Neural cell (in vitro differentiated cells): ENCODE measurements around the gene NKAPD1.

Source experiments
- CTCF ChIP-seq: fragments of 450-650 bp; IDR thresholded peaks from 2 replicates; pipeline ENCODE4 v1.5.1; 2014; ENCODE audit warnings: antibody characterized with exemption, mild to moderate bottlenecking, moderate library complexity; ENCODE audit not compliant: poor library complexity, severe bottlenecking
- EP300 ChIP-seq: fragments of 450-650 bp; conservative IDR thresholded peaks from 2 replicates; pipeline ENCODE4 v1.6.1; 2014; ENCODE audit warnings: antibody characterized with exemption, mild to moderate bottlenecking, moderate library complexity; ENCODE audit not compliant: poor library complexity, severe bottlenecking
- MXI1 ChIP-seq: fragments of 450-650 bp; conservative IDR thresholded peaks from 2 replicates; pipeline ENCODE4 v1.6.1; 2014; ENCODE audit warnings: antibody characterized with exemption, mild to moderate bottlenecking; ENCODE audit not compliant: poor library complexity, severe bottlenecking
- POLR2AphosphoS5 ChIP-seq: IDR thresholded peaks from 2 replicates; pipeline ENCODE4 v1.6.1; 2012
- REST ChIP-seq: IDR thresholded peaks from 2 replicates; pipeline ENCODE4 v1.6.1; 2012; ENCODE audit warnings: borderline replicate concordance

GRCh38 chr11:112057170-112057569 is 16.9 kb upstream of the NKAPD1 start:
- TF ChIP-seq CTCF (no peak), POLR2AphosphoS5 (no peak), REST (no peak), MXI1 (no peak), EP300 (no peak)
